Stimulated activated CD8-positive, alpha-beta memory T cell treated with anti-CD3 and anti-CD28 coated beads, Interleukin-7, amount 100 ng/mL, for 48 hours (primary cell): ENCODE measurements around the gene MCF2L2.
"Not testable (repeated sequence)": the region's sequence is repeated elsewhere in the genome, so short reads cannot be mapped to it uniquely, and the experiment has no call there.

Source experiments
- DNase-seq, 2 donors: peaks; one replicate each; pipeline ENCODE4 v3.0.0-alpha.2; 2020; ENCODE audit warnings: low read depth in 1 of 2; ENCODE audit errors: extremely low read depth in 1 of 2

Gene MCF2L2

GRCh38 chr3:183428447-183429211 lies at the start of gene MCF2L2:
TSS of gene MCF2L2 (minus strand) at chr3:183428619. CDS start at chr3:183427977, 642 bp downstream.
- peak; percentile 68 to 75 for DNase-seq

GRCh38 chr3:183477801-183478456 lies 49.5 kb upstream of the MCF2L2 start:
- DNase-seq: no peak

GRCh38 chr3:183475764-183476162 lies 47.3 kb upstream of the MCF2L2 start:
- DNase-seq: not testable (repeated sequence)

- DNase-seq: no peak
Observed at GRCh38 chr3:183475016-183475763, 46.8 kb upstream of the MCF2L2 start.

- DNase-seq: no peak
Observed at GRCh38 chr3:183473969-183474368, 45.5 kb upstream of the MCF2L2 start.

- DNase-seq: no peak
Observed at GRCh38 chr3:183472155-183472554, 43.7 kb upstream of the MCF2L2 start.

- no peak for DNase-seq
Observed at GRCh38 chr3:183468424-183468823, 40.0 kb upstream of the MCF2L2 start.

- DNase-seq: no peak
Observed at GRCh38 chr3:183466575-183466974, 38.2 kb upstream of the MCF2L2 start.

- DNase-seq: not testable (repeated sequence)
Observed at GRCh38 chr3:183465710-183466109, 37.3 kb upstream of the MCF2L2 start.

GRCh38 chr3:183464480-183464879 lies 36.1 kb upstream of the MCF2L2 start:
- DNase-seq: no peak

GRCh38 chr3:183460081-183461055 lies 31.9 kb upstream of the MCF2L2 start:
- no peak for DNase-seq

- no peak for DNase-seq
Observed at GRCh38 chr3:183455089-183455488, 26.7 kb upstream of the MCF2L2 start.

- DNase-seq: no peak
Observed at GRCh38 chr3:183454064-183454463, 25.6 kb upstream of the MCF2L2 start.

GRCh38 chr3:183449791-183450190 lies 21.4 kb upstream of the MCF2L2 start:
- DNase-seq: no peak

- DNase-seq: no peak
Observed at GRCh38 chr3:183449391-183449790, 21.0 kb upstream of the MCF2L2 start.

- DNase-seq: no peak
Observed at GRCh38 chr3:183448369-183449128, 20.1 kb upstream of the MCF2L2 start.

- DNase-seq: peak; percentile 64 to 85
Observed at GRCh38 chr3:183447206-183448001, 19.0 kb upstream of the MCF2L2 start.

GRCh38 chr3:183446838-183447205 lies 18.4 kb upstream of the MCF2L2 start:
- DNase-seq: no peak

GRCh38 chr3:183444748-183445147 lies 16.3 kb upstream of the MCF2L2 start:
- no peak for DNase-seq
